Right ventricle myocardium superior (tissue), 1 donor: ENCODE results near the gene ADGRB2. TPM values are rescaled to one million over a fixed set of nuclear protein-coding genes. Genes with fewer than 3 reads are reported as not detected.

Experiments
- ATAC-seq: fragments of 200-7000 bp; cut with Tn5 transposase; one replicate; pipeline ENCODE4 v1.9.1; 2020; ENCODE audit warnings: mild to moderate bottlenecking; ENCODE audit not compliant: poor library complexity
- DNase-seq: peaks from one replicate; pipeline ENCODE4 v3.0.0-alpha.2; 2020
- intact Hi-C: fragments of 100-400 bp; cut with DNase I; formaldehyde crosslinking; loops from one replicate; pipeline ENCODE4 v1.11.2; 2022
- total RNA-seq: library from RNA; stranded (reverse); fragmentation: NEBNext Ultra II Directional; extraction: Animal tissue kit (Norgen Biotek cat#: 25700); gene quantifications from one replicate; pipeline ENCODE4 v1.2.1, GENCODE V29; 2021
- donor health status: DM: no; HTN: yes; CAD: no; lungs with severe emphysema.

Gene ADGRB2
- total RNA-seq, 1 donor from 2014 or later: 14.7 TPM

- ATAC-seq (no peak), DNase-seq (no peak)
- intact Hi-C loops: no loop called here
These were observed 33.1 kb upstream of the ADGRB2 start for GRCh38 chr1:31797216-31797615.

GRCh38 chr1:31796707-31797106 lies 32.6 kb upstream of the ADGRB2 start:
- ATAC-seq (no peak), DNase-seq (no peak)
- intact Hi-C loops: no loop called here

- DNase-seq (no peak), ATAC-seq (no peak)
- intact Hi-C loops: no loop called here
These were observed 31.9 kb upstream of the ADGRB2 start for GRCh38 chr1:31795801-31796621.

GRCh38 chr1:31795096-31795675 lies 31.0 kb upstream of the ADGRB2 start:
- intact Hi-C loops: no loop called here
- no peak for ATAC-seq
- DNase-seq: no peak

GRCh38 chr1:31793586-31794285 lies 29.6 kb upstream of the ADGRB2 start:
- ATAC-seq: no peak
- DNase-seq: no peak
- intact Hi-C loops: no loop called here

- ATAC-seq: no peak
- intact Hi-C loops: no loop called here
- DNase-seq: no peak
These were observed 28.9 kb upstream of the ADGRB2 start for GRCh38 chr1:31793086-31793485.

- intact Hi-C loops: no loop called here
- ATAC-seq (no peak), DNase-seq (no peak)
These were observed 28.4 kb upstream of the ADGRB2 start for GRCh38 chr1:31792541-31792940.

GRCh38 chr1:31792116-31792515 lies 28.0 kb upstream of the ADGRB2 start:
- intact Hi-C loops: no loop called here
- no peak for ATAC-seq
- no peak for DNase-seq

- intact Hi-C loops: no loop called here
- no peak for ATAC-seq
- no peak for DNase-seq
These were observed 27.2 kb upstream of the ADGRB2 start for GRCh38 chr1:31791131-31791858.

GRCh38 chr1:31790641-31791091 lies 26.5 kb upstream of the ADGRB2 start:
- intact Hi-C loops: no loop called here
- ATAC-seq (no peak), DNase-seq (no peak)

GRCh38 chr1:31790140-31790539 lies 26.0 kb upstream of the ADGRB2 start:
- no peak for DNase-seq
- no peak for ATAC-seq
- intact Hi-C loops: no loop called here

GRCh38 chr1:31789259-31790065 lies 25.3 kb upstream of the ADGRB2 start:
- DNase-seq: peak; percentile 98
- ATAC-seq: peak; percentile 95
- intact Hi-C loops: loop anchor here (2.0 to 10.0 kb wide), 2 partner anchors 125 to 225 kb away; no protein-coding TSS in a partner anchor

- intact Hi-C loops: loop anchor here (2.0 to 10.0 kb wide), 2 partner anchors 124 to 224 kb away; no protein-coding TSS in a partner anchor
- peak; percentile 39 for ATAC-seq
- no peak for DNase-seq
These were observed 24.7 kb upstream of the ADGRB2 start for GRCh38 chr1:31788825-31789256.

- intact Hi-C loops: loop anchor here (2.0 to 10.0 kb wide), 2 partner anchors 123 to 223 kb away; no protein-coding TSS in a partner anchor
- DNase-seq: peak; percentile 96
- ATAC-seq: peak; percentile 94
These were observed 24.1 kb upstream of the ADGRB2 start for GRCh38 chr1:31788138-31788824.

- DNase-seq (no peak), ATAC-seq (no peak)
- intact Hi-C loops: loop anchor here (2.0 to 10.0 kb wide), 2 partner anchors 123 to 223 kb away; no protein-coding TSS in a partner anchor
These were observed 23.6 kb upstream of the ADGRB2 start for GRCh38 chr1:31787786-31788137.

- DNase-seq (no peak), ATAC-seq (no peak)
- intact Hi-C loops: loop anchor here (10.0 kb wide), 1 partner anchor 222 kb away; no protein-coding TSS in a partner anchor
These were observed 23.1 kb upstream of the ADGRB2 start for GRCh38 chr1:31787261-31787660.

- intact Hi-C loops: loop anchor here (10.0 kb wide), 1 partner anchor 222 kb away; no protein-coding TSS in a partner anchor
- no peak for ATAC-seq
- no peak for DNase-seq
These were observed 22.4 kb upstream of the ADGRB2 start for GRCh38 chr1:31786366-31787060.
